GM18520 (cell line): Measurements from ENCODE around the gene HOXC9.

Source experiments
- ATAC-seq: cut with Tn5 transposase; IDR thresholded peaks from one replicate; pipeline ENCODE4 v1.9.1; 2021; ENCODE audit not compliant: unreplicated experiment

Gene HOXC9

DNA sequence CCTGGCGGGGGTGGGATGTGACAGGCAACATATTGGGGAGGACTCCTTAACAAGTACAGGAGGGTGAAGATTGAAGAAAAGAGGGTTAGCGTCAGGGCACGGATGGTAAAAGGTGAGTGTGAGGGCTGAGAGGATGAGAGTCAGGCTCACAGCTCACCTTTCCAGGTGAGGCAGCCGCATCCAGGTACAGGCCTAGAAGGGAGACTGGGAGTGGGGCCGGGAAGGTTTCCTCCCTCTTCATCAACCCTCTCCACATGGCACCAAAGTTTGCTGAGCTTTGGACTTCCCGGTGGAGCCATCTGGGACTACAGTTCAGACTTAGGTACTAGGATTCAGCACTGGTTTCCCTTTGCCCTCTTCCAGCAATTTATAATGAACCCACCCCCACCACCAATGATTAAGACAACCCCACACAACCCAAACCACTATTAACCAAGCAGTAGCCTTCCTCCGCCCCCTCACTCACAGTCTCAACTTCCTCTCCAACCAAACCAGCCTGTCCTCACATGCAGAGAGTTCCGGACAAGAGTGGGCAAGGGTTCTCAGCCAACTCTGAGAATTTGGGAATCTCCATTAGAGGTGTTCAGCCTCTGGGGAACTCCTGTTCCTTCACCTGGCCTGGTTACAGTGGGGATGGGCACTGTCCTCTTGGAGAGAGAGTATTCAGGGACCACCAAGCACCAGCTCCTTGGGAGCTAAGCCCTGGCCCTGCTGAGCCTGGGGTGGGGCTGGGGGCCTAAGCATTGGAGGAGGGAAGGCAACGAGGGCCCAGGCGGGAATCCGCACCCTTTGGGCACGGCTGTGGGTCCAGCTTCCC lies 51.3 kb downstream of the HOXC9 start:
- no peak for ATAC-seq

DNA sequence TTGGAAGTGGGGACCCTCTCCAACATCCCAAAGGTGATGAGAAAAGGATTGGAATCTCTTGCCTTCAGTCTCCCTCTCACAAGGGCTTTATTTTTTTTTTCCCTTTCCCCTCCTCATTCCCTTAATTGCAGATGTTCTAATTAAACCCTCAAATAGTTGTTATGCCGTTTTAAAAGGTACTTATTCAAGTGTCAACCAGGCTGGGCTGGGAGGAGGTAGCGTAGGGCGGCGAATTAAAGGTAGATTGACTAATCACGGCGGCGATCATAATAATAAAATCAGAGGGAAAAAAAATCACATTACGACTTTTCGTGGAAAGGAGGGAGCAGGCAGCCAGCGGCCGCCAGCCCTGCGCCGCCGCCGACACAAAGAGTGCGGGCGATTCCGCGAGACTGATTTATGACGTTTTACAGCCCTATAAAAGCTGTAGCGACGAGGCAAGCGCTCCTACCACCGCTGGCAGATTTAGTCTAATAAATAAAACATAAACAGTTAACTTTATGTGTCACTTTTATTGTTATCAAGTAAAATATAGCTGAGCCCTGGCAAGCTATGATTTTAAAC lies 52.0 kb downstream of the HOXC9 start:
- no peak for ATAC-seq

GRCh38 chr12:54052438-54053002 lies 52.6 kb downstream of the HOXC9 start:
- ATAC-seq: no peak
